GM04504 (cell line): ENCODE data around the gene CSHL1.

ENCODE experiments used
- DNase-seq: peaks from one replicate; pipeline ENCODE4 v3.0.0-alpha.2; 2012; ENCODE audit warnings: low read depth

CSHL1 gene

GRCh38 chr17:63911041-63911635, at the start of gene CSHL1:
Gene CSHL1, minus strand, starts transcription at chr17:63911258. Its CDS starts 62 bp downstream, at chr17:63911196.
- no peak for DNase-seq

- no peak for DNase-seq
Measured at GRCh38 chr17:63960430-63960829, 49.4 kb upstream of the CSHL1 start.

GRCh38 chr17:63960006-63960405, 48.9 kb upstream of the CSHL1 start:
- DNase-seq, result no peak

- no peak for DNase-seq
Measured at GRCh38 chr17:63956296-63956920, 45.4 kb upstream of the CSHL1 start.

GRCh38 chr17:63955791-63956190, 44.7 kb upstream of the CSHL1 start:
- no peak for DNase-seq

- no peak for DNase-seq
Measured at GRCh38 chr17:63955232-63955631, 44.2 kb upstream of the CSHL1 start.

GRCh38 chr17:63954402-63955063, 43.5 kb upstream of the CSHL1 start:
- DNase-seq, result no peak

GRCh38 chr17:63950940-63951907, 40.2 kb upstream of the CSHL1 start:
- no peak for DNase-seq

- no peak for DNase-seq
Measured at GRCh38 chr17:63949576-63950250, 38.7 kb upstream of the CSHL1 start.

- DNase-seq, result no peak
Measured at GRCh38 chr17:63948521-63948920, 37.5 kb upstream of the CSHL1 start.

GRCh38 chr17:63947711-63948330, 36.8 kb upstream of the CSHL1 start:
- no peak for DNase-seq

GRCh38 chr17:63946440-63947363, 35.6 kb upstream of the CSHL1 start:
- no peak for DNase-seq

- DNase-seq, result no peak
Measured at GRCh38 chr17:63945784-63946439, 34.9 kb upstream of the CSHL1 start.

GRCh38 chr17:63944736-63945499, 33.9 kb upstream of the CSHL1 start:
- DNase-seq, result no peak

GRCh38 chr17:63943745-63944144, 32.7 kb upstream of the CSHL1 start:
- DNase-seq, result no peak

GRCh38 chr17:63942309-63942985, 31.4 kb upstream of the CSHL1 start:
- no peak for DNase-seq

GRCh38 chr17:63941751-63942150, 30.7 kb upstream of the CSHL1 start:
- DNase-seq, result no peak

- no peak for DNase-seq
Measured at GRCh38 chr17:63941162-63941561, 30.1 kb upstream of the CSHL1 start.
